Ishikawa (cell line): ENCODE results near the gene BIK.

Experiments used
- CREB1 ChIP-seq: IDR thresholded peaks from 2 replicates; pipeline ENCODE4 v1.6.1; 2012; ENCODE audit warnings: low read depth
- FOXM1 ChIP-seq: IDR thresholded peaks from 2 replicates; pipeline ENCODE4 v1.6.1; 2012; ENCODE audit warnings: low read depth, borderline replicate concordance
- NFIC ChIP-seq: IDR thresholded peaks from 2 replicates; pipeline ENCODE4 v1.6.1; 2012
- RAD21 ChIP-seq: IDR thresholded peaks from 2 replicates; pipeline ENCODE4 v1.6.1; 2012; ENCODE audit warnings: low read depth
- REST ChIP-seq: IDR thresholded peaks from 2 replicates; pipeline ENCODE4 v1.6.1; 2012; ENCODE audit warnings: low read depth, mild to moderate bottlenecking
- TAF1 ChIP-seq: IDR thresholded peaks from 2 replicates; pipeline ENCODE4 v1.6.1; 2012; ENCODE audit warnings: low read depth, mild to moderate bottlenecking
- TCF12 ChIP-seq: IDR thresholded peaks from 2 replicates; pipeline ENCODE4 v1.6.1; 2012; ENCODE audit warnings: low read depth
- TEAD4 ChIP-seq: IDR thresholded peaks from 2 replicates; pipeline ENCODE4 v1.6.1; 2012
- YY1 ChIP-seq: IDR thresholded peaks from 2 replicates; pipeline ENCODE4 v1.6.1; 2012; ENCODE audit warnings: low read depth
- ZBTB7A ChIP-seq: IDR thresholded peaks from 2 replicates; pipeline ENCODE4 v1.6.1; 2012; ENCODE audit warnings: low read depth
- TF ChIP-seq, protein P1 (sequence below): IDR thresholded peaks from 2 replicates; pipeline ENCODE4 v1.6.1; 2012
- TF ChIP-seq, protein P2 (sequence below): IDR thresholded peaks from 2 replicates; pipeline ENCODE4 v1.6.1; 2012

BIK gene

GRCh38 chr22:43176090-43176489 lies 65.5 kb downstream of the BIK start:
- TF ChIP-seq REST (no peak), YY1 (no peak), NFIC (no peak), TCF12 (no peak), FOXM1 (no peak), TAF1 (no peak), ZBTB7A (no peak), TEAD4 (no peak), CREB1 (no peak), RAD21 (no peak)
- TF ChIP-seq, protein P1, sequence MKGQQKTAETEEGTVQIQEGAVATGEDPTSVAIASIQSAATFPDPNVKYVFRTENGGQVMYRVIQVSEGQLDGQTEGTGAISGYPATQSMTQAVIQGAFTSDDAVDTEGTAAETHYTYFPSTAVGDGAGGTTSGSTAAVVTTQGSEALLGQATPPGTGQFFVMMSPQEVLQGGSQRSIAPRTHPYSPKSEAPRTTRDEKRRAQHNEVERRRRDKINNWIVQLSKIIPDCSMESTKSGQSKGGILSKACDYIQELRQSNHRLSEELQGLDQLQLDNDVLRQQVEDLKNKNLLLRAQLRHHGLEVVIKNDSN, result no peak
- TF ChIP-seq, protein P2, sequence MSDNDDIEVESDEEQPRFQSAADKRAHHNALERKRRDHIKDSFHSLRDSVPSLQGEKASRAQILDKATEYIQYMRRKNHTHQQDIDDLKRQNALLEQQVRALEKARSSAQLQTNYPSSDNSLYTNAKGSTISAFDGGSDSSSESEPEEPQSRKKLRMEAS, result no peak

DNA sequence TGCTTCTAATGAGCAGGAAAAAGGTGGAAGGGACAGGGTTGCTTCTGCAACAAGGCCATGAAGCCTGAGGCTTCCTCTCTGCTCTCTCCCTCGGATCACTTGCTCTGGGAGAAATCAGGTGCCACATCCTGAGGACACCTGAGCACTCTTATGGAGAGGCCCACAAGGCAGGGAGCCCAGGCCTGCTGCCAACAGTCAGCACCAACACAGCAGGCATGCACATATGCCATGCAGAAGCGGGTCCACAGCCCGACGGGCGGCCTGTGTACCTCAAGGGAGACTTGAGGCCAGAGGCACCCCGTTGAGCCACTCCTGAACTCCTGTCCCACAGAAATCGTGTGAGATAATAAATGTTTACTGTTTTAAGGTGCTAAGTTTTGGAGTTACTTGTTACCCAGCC lies 66.9 kb downstream of the BIK start:
- TF ChIP-seq TCF12 (peak; percentile 39; the same call in 1 of the 2 replicates), NFIC (0 out of 2 replicates have a peak, but pooled peaks have one; percentile 25), TEAD4 (no peak)
- TF ChIP-seq, protein P2, result no peak
